Stimulated activated CD4-positive, alpha-beta T cell treated with anti-CD3 and anti-CD28 coated beads, Interleukin-1b, Interleukin-23, amount 100 ng/mL, for 1 hour (primary cell): ENCODE measurements around the gene ETV6.
"Not testable (repeated sequence)": the region's sequence is repeated elsewhere in the genome, so short reads cannot be mapped to it uniquely, and the experiment has no call there.

Experiments
- DNase-seq, 2 donors: peaks; one replicate each; pipeline ENCODE4 v3.0.0-alpha.2; 2020; ENCODE audit warnings: low read depth in 2 of 2

ETV6 gene

DNA sequence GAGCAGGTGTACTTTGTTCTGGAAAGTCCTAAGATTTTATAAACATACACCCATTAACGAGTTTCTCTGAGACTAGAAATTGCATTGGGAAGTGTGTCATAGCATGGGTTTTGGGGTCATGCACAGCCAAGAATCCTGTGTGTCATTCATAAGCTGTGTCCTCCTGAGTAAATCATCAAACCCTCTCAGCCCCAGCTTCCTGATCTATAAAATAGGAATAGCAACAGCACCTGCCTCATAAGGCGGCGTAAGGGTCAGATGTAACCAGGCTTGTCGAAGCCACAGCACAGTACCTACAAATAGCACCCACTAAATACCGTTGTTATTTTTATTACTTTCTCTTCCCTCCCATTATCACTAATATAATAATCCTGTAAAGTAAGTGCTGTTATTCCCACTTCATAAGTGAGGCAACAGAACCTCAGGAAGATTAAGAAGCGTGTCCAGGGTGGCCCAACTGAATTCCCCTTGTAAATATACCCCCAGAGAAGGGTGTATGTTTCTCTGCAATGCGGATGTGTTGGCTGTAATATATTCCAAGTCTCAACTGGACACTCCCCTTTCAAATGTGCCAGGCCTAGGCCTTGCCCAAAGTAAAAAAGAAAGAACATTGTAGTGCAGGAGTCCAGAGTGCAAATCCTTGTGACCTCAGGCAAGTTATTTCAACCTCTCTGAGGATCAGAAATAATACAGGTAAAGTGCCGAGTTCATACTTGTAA lies 233.0 kb downstream of the ETV6 start:
- no peak for DNase-seq

DNA sequence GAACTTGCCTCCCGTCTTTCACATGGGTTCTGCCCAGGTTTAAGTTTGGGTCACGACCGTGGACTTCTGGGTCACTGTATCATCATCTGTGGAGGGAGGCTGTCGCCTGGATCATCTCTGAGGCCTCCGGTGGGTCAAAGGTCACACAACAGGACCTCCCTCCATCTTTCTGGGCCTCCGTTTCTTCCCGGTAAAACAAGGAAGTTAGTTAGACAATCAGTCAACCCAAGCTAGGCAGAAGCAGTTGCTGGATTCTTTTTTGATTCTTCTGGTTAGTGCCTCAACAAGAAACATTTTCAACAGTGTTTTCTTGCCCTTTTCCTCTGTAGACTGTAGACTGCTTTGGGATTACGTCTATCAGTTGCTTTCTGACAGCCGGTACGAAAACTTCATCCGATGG lies 234.6 kb downstream of the ETV6 start:
- DNase-seq = no peak

DNA sequence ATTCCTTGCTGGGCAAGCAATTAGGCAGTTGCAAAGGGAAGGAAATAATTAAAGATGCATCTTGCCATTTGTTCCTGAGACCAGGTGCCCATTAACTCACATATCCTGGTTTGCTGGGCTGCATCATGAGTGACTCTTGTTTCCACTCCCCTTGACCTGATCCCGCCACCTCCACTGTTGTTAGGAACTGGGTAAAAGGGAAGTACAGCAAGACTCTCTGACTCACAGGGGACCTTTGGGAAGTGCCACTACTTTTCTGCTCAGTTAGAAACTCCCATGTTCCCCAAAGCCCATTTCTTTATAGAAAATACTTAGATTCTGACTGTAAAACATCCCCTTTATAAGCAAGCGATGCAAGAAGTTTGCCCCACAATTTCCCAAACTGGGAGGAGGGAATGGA lies 235.2 kb downstream of the ETV6 start:
- no peak for DNase-seq

DNA sequence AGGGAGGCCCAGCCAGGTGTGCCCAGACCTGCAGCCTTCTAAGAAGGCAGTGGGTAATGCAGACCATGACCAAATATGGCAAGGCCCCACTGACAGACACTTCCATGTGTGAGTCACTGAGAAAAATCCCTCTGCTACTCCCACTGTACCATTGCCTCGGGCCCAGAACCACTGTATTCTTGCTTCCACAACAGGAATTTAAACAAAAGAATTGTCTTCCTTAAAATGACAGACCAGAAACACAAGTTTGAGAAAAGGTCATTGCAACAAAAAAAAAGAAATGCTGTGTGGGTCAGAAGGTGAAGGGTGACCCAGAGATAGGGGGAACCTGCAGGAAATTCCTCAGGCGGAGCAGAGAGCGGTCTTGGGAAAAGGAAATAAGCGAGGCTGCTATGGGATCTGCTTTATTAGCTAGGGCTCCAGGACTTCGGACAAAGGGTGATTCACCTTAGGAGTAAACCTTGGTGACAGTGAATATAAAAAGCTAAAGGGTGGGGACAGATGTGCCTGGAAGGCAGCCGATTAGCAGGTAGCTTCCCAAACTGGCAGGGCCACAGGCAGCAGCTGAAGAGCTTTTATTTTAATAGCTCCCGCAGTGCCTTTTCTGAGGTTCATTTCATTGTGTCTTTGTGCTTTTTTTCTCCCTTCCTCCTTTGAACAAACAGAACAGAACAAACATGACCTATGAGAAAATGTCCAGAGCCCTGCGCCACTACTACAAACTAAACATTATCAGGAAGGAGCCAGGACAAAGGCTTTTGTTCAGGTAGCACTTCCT lies 236.0 kb downstream of the ETV6 start:
- no peak for DNase-seq

DNA sequence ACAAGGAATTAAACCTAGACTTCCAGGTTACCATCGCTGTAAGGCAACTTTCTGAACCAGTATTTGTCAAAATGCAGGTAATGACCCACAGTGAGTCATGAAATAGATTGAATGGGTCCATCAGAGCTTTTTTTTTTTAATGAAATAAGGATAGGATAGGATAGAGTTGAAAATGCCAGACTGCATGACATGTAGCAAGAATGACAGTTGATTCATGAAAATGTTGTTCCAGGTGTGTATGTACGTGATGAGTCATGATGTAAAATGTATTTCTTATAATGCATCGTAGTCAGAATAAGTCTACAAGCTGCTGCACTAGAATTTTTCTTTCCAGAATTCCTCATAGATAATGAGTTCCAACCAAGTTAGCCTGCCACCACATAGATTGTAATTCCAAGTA lies 236.9 kb downstream of the ETV6 start:
- no peak for DNase-seq

DNA sequence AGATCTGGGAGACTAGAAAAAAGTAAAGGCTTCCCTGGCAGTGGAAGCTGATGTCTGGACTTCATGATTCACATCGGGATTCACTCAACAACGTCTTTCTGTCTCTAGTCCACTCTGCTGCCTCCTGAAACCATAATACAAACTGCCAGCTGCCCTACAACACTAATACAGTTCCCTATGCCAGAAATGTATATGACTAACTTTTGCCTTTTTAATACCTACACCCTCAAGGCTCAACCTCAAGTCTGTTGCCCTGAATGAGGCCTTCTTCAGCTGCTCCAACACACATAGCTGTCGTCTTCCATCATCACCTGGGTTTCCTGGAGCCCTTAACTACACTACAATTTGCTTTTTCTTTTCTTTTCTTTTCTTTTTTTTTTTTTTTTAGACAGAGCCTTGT lies 238.6 kb downstream of the ETV6 start:
- no peak for DNase-seq

DNA sequence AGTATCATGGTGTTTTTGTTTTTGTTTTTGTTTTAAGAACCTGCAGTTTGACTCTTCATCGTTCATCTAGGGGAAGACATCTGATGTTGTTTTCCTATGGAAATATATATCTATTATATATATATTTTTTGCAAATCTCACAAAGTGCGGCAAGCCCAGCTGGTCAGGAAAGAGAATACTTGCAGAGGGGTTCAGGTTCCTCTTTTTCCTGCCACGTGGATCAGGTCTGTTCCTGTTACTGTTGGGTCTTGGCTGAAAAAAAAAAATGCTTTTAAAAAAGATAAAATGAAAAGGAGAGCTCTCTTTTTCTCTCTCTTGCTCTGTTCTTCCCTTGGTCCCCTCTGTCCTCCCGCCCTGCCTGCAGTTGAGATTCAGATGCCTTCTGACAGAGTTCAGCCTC lies 241.9 kb downstream of the ETV6 start:
- no peak for DNase-seq

DNA sequence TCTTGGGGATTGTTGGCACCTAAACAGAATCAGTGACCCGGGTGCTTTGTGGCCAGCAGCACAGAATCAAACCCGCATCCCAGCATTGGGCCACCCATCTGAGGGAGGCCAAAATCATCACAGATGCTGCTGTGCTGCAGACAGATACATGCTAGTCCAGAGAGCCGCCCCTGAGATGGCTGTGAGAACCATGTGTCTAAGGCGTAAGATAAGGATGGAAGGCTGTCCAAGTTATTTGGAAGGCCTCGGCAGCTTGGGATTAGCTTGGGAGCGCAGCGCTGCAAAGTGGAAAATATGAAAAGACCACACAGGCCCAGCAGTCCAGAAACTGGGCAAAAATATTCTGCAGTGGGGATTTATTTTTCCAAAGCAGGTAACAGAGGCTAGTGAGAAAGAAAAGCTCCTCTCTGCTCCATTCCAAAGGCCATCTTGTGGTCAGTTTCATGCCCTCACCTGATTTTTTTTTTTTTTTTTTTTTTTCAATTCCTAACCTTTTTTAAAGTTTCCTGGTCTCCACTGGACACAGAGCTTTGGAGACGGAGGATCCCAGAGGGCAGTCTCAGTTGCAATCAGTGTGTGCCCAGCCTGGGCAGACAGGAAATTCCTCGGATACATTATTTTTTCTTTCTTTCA lies 242.4 kb downstream of the ETV6 start:
- no peak for DNase-seq

DNA sequence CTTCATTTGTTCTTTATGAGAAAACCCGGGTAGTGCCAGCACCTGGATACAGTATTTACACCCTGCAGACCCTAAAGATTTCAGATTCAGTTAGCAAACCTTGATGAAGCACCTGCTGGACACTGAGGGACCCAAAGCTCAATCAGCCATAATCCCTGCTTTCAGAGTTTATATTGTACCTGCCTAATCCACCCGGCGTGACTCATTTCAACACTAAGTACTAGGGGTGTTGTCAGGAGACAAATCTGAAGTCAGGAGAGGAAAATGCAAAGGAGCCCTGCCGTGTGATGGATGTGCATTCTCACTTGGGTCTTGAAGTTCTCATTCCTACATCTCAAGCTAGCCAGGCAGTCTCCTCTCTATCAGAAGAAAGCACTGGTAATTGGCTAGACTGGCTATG lies 244.5 kb downstream of the ETV6 start:
- no peak for DNase-seq

DNA sequence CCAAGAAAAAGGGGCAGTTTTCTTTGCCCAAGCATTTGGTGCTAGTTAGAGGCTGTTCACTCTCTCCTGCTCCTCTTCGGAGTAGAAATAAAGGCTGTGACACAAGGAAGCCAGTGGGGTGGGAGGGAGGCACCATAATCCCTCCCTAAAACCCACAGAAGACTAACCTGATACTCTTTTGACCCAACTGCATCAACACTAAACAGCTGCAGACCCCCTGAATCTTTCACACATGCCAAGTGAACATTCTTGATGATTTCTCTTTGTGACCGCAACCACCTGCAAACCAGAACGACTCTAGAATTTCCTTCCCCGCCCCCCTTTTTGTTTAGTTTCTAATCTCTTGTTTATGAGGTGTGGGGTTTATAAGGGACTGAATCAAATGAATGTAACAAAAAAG lies 245.4 kb downstream of the ETV6 start:
- DNase-seq = no peak

DNA sequence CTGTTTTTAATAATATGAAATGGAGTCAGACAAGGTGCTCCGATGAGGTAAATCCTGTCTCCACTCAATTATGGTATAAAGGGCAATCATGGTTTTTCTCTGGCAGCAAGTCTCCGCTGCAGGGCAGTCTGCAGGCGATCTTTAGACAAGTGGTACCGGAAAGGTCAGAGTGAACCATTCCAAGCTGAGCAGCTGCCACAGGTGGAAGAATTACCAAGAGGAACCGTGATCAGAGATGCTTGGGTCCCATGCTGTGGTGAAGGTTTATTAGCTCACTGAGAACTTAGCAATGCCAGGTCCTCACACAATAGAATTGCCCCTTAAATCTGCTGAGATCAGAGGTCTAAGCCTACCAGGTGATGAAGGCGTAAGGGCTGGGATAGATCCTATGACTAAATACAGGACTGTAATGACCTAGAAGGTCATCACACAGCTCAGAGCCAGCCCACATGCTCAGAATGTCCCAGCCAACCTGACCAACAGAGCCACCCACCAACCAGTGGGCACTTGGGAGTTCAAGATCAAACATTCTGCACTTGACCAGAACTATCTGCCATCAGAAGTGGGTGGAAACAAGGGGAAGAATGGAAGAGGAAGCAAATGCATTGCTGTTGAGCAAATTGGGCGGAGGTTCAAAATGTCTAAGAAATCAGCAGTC lies 246.1 kb downstream of the ETV6 start:
- DNase-seq = no peak

DNA sequence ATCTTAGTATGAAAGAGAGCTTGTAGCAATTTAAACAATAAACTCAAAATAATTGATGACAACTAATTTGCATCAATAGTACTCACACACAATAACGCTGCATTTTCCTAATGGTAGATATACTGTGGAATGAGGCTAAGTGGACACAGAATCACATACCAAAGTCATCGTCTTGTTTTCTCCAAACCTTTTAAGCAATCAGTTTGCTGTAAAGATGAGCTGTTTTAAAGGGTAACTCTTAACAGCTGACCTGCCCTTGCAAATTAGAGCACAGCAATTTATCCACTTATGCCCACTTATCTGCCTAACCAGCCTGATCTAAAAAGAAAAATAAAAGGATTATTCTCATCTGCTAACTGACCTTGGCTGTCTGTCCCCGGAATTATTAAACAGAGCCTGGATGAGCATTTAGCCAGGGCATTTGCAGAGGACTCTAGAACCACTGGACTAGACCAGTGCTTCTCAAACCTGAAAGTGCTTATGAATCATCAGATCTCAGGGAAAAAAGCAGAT lies 247.0 kb downstream of the ETV6 start:
- no peak for DNase-seq

DNA sequence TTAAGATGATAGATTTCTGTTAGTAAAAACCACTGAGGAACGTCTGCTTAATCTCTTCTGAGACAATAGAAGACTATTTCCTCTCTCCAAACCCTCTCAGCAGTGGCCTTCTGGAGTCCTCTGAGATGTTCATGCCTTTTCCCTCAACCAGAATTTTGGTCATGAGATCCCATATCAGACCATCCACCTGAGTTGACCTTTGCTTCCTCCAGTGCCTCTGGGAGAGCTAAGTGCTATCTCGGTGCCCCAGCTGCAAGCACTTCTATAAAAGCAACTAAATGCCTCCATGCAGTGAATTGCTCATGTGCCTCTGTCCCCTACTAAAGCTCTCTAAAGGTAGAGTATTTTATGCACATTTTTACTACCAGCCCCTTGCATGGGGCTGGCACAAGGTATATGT lies 248.4 kb downstream of the ETV6 start:
- no peak for DNase-seq

DNA sequence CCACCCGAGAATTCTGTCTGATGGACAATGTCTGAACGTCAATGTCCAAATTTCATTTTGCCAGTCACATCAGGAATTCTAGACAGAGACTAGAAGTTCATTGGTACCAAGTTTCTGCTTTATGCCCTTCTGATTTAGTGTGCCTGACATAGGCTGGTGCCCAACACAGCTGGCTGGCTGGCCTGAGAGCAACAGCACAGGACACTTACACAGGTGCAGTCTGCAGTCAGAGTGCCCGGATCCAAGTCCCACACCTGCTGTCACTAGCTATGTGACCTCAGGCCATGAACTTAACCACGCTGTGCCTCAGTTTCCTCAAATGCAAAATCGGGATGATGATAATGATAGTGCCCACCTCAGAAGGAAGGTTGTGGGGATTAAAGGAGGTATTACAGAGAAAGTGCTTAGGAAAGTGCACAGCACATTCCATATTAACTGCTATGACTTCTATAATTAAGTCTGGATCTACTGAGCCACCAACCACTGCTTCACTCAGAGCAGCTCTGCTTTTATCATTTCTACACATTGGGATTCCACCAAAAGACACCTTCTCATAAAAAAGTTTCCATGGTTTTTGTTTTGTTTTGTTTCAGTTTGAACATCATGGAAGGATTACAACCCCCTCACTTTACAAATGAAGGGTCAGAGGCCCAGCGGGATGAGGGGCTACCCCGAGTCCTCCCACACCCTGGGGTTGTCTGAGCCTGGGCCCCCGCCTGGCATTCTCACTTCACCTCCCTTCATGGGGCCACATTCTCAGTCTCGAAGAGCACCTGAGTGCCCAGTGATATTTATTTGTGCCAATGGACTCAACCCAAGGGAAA lies 252.4 kb downstream of the ETV6 start:
- DNase-seq = peak in 1 of 2 donors; percentile 14

DNA sequence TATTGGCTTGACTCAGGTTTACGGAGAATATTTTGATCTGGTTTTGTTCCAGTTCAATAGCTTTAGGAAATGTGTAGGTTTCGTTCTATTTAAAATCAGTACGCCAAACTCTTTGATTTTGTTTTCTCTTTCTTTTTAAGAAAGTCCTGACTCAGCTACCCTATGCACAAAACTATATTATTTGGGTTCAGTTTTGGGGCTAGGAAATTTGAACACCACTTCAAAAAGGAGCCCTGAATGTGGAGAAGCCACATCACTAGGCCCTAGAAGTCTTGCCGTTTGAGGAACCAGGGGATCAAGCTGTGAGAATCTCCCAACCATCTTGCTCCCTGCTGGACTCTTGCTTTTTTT lies 253.0 kb downstream of the ETV6 start:
- DNase-seq = no peak

DNA sequence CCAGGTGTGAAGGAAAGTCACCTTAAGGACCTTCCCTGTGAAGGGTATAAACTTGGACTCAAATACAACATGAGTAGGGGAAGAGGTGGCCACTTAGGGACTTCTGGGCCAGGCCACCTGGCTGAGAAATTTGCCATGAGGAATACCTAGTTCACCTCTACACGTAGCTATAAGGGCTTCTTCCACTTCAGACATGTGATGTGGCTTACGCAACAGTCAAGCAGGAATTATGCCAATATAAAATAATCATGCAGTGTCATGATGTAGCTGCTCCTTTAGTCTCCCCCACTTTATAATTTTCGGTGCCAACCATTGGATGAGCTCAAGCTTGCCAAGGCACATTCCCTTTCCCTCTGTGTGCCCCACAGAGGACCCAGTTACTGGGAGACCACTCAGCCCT lies 254.7 kb downstream of the ETV6 start:
- DNase-seq = no peak

DNA sequence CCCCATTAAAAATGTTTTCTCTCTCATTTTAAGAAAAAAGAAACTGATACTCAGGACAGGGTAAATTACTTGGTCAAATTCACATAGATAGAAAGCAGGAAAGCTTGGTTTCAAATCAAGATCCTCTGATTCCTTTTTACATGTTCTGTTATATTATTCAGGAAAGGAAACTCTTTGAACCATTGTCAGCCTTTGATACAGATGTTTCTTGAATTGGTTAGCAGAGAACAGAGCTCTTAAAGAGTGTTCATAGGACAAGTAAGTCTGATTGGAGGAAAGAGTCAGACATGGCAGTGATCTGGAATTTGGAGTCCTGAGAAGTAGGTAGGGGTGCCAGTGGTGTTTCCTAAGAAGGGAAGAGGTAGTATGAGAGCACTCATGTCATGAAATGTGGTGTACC lies 256.1 kb downstream of the ETV6 start:
- DNase-seq = no peak

DNA sequence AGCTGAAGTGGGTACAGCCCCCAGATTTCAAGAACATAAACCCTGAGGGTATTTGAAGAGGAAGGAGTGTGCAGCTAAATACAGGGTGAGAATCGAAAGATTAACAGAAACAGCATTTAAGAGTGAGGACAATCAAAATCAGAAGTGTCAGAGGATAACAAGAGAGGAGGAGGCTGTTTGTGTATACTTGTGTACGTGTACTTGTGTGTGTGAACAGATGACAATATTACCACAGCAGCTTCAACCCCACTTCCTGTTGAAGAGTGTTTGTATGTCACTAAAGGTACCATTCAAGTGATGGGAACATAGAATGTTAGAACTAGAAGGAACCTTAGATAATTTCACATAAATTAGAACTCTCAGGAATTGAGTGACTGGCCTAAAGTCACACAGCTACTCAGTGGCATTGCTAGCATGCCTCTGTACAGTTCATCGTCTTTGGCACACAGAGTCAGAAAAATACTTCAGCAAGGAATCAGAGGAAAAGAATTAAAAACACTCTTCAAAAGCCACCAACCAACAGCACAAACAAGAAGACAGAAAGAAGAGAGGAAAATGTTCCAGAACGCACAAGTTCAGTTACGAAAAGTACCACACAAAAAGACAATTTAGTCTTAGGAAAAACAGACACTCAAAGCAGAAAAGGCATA lies 256.9 kb downstream of the ETV6 start:
- no peak for DNase-seq

DNA sequence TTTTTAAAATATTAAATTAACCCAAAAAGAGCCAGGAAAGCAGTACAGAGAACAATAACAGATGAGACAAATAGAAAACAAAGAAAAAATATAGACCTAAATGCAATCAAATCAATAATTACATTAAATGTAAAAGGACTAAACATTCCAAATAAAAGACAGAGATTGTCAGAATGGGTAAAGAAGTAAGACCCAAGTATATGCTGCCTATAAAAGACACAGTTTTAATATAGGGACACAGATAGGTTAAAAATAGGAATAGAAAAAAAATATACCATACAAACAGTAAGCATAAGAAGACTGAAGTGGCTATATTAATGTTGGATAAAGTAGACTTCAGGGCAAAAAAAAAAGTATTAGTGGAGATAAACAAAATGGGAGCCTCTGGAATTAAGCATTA lies 258.2 kb downstream of the ETV6 start:
- DNase-seq = no peak

DNA sequence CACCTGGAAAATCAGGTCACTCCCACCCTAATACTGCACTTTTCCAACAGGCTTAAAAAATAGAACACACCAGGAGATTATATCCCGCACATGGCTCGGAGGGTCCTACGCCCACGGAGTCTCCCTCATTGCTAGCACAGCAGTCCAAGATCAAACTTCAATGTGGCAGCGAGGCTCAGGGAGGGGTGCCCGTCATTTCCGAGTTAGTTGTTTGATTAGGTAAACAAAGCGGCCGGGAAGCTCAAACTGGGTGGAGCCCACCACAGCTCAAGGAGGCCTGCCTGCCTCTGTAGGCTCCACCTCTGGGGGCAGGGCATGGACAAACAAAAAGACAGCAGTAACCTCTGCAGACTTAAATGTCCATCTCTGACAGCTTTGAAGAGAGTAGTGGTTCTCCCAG lies 259.9 kb downstream of the ETV6 start:
- DNase-seq = not testable (repeated sequence)

DNA sequence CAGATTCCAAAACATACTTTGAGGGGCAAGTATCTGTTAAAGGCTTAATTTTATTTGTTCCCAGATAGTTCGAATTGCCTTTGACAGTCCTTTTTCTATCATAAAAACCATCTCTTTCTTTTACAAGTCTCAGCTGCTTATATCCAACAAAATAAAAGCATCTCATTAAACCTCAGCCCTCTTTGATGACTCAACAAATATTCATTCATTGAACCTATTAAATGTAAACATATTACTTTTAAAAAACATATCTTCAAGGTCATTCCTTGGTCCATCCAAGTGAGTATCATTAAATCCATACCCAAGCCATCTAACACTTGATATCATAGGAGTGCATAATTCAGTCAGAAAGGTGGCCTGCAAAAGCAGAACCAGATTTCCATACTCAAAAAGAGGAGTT lies 266.6 kb downstream of the ETV6 start:
- no peak for DNase-seq
